GM10266 (cell line): ENCODE data around the gene HEATR5A.
"Not testable (repeated sequence)": the region's sequence is repeated elsewhere in the genome, so short reads cannot be mapped to it uniquely, and the experiment has no call there.

Source experiments
- DNase-seq: peaks from one replicate; pipeline ENCODE4 v3.0.0; 2012; ENCODE audit errors: extremely low spot score
- CTCF ChIP-seq: IDR thresholded peaks from 2 replicates; pipeline ENCODE4 v1.5.1; 2012; ENCODE audit warnings: mild to moderate bottlenecking, low read depth; ENCODE audit not compliant: control insufficient read depth, insufficient read depth; ENCODE audit errors: missing control alignments

HEATR5A gene

GRCh38 chr14:31257244-31257553, 163.2 kb downstream of the HEATR5A start:
- no peak for DNase-seq
- no peak for TF ChIP-seq CTCF

GRCh38 chr14:31256534-31257243, 163.7 kb downstream of the HEATR5A start:
- DNase-seq: no peak
- no peak for TF ChIP-seq CTCF

- DNase-seq: not testable (repeated sequence)
Measured at GRCh38 chr14:31255918-31256317, 164.4 kb downstream of the HEATR5A start.

GRCh38 chr14:31255286-31255685, 165.1 kb downstream of the HEATR5A start:
- DNase-seq: no peak
- TF ChIP-seq CTCF: no peak

GRCh38 chr14:31253746-31254471, 166.4 kb downstream of the HEATR5A start:
- no peak for TF ChIP-seq CTCF

GRCh38 chr14:31252865-31253264, 167.5 kb downstream of the HEATR5A start:
- DNase-seq: no peak
- TF ChIP-seq CTCF: no peak

More at GRCh38 chr14:31253746-31254471, 166.4 kb downstream of the HEATR5A start:
- no peak for DNase-seq

GRCh38 chr14:31251028-31251958, 169.1 kb downstream of the HEATR5A start:
- no peak for TF ChIP-seq CTCF
- no peak for DNase-seq
